Amygdala (tissue), 56 donors: ENCODE data around the gene RERE.

Source experiments
- DNase-seq, 56 donors: peaks; one replicate each; lab custom pipeline; 2025; lab: John Stamatoyannopoulos, UW

The RERE gene

GRCh38 chr1:8352886-8353785, 464.3 kb downstream of the RERE start:
- no peak for DNase-seq

- DNase-seq, result no peak
Measured at GRCh38 chr1:8352471-8352845, 465.0 kb downstream of the RERE start.

GRCh38 chr1:8351693-8352470, 465.6 kb downstream of the RERE start:
- peak in 2 of 56 donors; percentile 20 to 25 for DNase-seq

- DNase-seq, result peak in 10 of 56 donors; percentile 19 to 46 (median 29)
Measured at GRCh38 chr1:8350914-8351684, 466.3 kb downstream of the RERE start.

- DNase-seq, result no peak
Measured at GRCh38 chr1:8349961-8350360, 467.5 kb downstream of the RERE start.

GRCh38 chr1:8349473-8349865, 468.0 kb downstream of the RERE start:
- DNase-seq, result peak in 1 of 56 donors; percentile 4

- peak in 26 of 56 donors; percentile 5 to 66 (median 28) for DNase-seq
Measured at GRCh38 chr1:8348777-8349472, 468.5 kb downstream of the RERE start.

GRCh38 chr1:8348047-8348776, 469.2 kb downstream of the RERE start:
- no peak for DNase-seq

GRCh38 chr1:8347635-8348034, 469.8 kb downstream of the RERE start:
- DNase-seq, result no peak

- DNase-seq, result no peak
Measured at GRCh38 chr1:8345621-8346415, 471.6 kb downstream of the RERE start.

- DNase-seq, result no peak
Measured at GRCh38 chr1:8344893-8345507, 472.4 kb downstream of the RERE start.

GRCh38 chr1:8343464-8344001, 473.9 kb downstream of the RERE start:
- DNase-seq, result peak in 2 of 56 donors; percentile 24 to 25

GRCh38 chr1:8343044-8343443, 474.4 kb downstream of the RERE start:
- no peak for DNase-seq

- DNase-seq, result no peak
Measured at GRCh38 chr1:8342325-8342724, 475.1 kb downstream of the RERE start.

- DNase-seq, result no peak
Measured at GRCh38 chr1:8340448-8340847, 477.0 kb downstream of the RERE start.

GRCh38 chr1:8339203-8339600, 478.2 kb downstream of the RERE start:
- no peak for DNase-seq

- DNase-seq, result no peak
Measured at GRCh38 chr1:8338526-8339202, 478.8 kb downstream of the RERE start.
